Measurements from ENCODE around the gene MCM3AP.

The MCM3AP gene

DNA sequence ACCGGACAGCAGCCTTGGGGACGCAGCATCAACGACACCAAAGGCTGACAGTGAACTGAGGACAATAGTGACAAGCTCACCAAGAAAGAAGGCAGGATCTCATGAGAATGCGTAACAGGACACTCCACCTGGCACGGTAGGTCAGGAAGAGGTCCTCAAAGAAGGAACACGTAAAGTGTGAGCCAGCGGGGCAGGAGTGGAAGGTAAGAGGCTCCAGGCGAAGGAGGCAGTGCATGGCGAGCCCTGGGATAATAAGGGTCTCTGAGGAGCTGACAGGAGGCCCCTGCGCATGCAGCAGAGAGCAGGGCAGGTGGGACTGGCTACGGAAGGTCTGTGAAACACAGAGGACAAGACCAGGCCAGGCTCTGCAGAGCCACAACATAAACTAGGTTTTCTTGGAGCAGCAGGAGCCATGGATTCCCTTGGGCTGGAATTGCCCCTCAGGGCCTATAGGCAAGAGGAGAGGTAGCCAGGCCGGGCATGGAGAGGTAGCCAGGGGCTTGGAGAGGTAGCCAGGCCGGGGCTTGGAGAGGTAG is 65.1 kb downstream of the MCM3AP start:
- DNase-seq (ENCODE audit: low read depth in 4 of 4, low spot score in 1 of 4), result no peak

DNA sequence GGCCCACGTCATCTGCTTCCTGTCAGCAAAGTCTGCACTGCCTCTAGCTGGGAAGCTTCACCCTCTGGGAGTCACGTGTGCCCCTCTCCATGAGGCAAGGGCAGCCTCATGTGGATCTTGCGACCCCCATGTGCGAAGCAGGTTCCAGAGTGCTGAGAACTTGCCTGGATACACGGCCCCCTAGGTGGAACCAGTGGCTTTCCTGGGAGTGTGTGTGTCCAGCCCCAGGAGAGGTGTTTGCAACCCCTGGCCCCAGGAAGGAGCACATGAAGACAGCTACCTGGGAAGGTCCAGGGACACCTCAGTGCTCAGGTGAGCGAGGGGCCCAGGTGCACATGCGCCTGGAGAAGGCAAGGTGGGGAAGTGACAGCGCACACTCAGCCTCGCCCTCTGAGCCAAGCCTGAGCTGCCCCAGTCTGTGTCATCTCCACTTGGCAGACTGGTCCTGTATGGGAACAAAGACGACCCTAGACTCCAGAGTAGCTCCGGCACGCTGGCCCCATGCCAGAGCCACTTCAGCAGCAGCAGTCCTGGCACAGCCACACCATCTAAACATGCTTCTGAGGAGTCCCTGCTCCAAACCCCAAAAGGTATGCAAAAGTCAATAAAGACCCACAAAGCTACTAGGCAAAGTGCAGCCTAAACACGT is 65.7 kb downstream of the MCM3AP start:
- no peak for DNase-seq (ENCODE audit: low read depth in 4 of 4, low spot score in 1 of 4)

DNA sequence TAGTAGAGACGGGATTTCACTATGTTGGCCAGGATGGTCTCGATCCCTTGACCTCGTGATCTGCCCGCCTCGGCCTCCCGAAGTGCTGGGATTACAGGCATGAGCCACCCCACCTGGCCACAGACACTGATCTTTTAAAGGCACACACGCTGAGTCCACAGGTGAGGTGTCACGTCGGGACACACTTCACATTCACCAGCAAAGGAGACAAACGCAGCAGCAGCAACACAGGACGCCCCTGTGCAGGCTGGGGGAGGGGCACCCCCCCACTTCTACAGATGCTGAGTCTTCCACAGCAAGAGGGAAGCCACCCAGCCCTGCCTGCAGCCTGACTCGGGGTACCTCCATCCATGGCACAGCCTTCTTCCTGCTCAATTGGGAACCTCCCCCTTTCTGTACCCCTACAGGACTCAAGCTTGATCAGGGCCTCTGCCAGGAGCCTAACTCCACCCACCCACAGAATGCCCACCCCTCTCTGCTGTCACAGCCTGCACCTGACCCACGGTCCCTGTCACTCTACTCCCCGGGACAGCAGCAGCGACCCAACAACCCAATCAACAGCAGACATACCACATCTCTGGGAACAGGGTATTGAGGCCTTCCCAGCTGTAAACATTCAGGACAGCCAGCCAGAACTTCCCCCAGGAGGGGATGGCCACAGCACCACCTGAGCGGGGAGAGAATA is 66.4 kb downstream of the MCM3AP start:
- DNase-seq (ENCODE audit: low read depth in 4 of 4, low spot score in 1 of 4), result no peak

DNA sequence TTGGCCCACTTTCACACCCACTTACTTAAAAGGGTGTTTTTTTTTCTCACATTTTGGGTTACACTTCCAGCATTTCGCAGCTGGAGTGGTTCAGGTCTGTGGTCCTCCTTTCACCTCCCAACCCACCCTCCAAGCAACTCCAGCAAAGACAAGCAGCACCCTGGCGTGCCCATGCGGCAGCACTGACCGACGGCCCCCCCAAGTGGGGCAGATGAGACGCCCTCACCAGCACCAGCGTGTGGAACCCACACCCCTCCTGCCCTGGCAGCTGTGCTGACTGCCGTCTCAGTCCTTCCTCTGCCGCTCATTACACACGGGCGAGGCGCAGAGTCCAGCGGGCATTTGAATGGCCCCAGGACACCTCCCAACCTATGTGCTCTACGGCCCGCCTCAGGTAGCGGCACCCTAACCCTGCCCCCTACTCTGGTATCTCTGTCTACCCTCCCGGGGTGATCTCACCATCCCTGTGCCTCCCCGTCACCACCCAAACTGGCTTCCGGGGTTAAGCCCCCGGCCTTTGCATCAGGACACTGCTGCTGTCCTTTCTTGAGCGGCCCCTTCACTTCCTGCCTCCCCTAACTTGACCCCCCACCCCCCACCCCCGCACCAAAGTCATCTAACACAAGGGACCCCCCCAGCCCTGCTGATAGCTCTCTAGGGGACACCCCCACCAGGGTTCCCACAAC is 67.8 kb downstream of the MCM3AP start:
- DNase-seq (ENCODE audit: low read depth in 4 of 4, low spot score in 1 of 4), result no peak

DNA sequence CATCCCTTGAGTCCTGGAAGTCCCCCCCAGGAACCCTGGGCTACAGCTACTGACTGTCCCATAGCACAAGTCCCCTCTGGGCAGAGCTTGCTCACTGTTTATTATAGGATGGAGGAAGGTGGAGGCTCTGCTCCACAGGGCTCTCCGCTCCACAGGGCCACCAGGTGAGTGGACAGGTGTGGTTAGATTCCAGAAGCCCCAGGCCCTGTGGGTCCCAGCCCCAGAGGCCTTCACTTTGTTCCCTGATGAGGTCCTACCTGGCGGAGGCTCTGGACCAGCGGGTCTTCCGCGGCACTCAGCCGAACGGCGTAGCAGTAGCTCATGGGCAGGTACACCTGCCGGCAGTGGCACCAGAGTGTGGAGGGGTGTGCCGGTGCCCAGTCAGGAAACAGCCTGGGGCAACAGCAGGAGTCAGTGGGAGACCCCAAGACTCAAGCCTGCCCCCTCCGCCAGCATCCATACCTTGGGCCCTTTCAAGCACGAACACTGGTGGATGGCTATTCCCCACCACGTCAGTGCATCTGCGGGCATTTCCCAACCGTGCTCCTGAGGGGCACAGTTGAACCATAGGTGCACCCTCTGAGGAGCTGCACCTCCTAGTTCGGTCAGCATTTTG is 69.2 kb downstream of the MCM3AP start:
- no peak for DNase-seq (ENCODE audit: low read depth in 4 of 4, low spot score in 1 of 4)

DNA sequence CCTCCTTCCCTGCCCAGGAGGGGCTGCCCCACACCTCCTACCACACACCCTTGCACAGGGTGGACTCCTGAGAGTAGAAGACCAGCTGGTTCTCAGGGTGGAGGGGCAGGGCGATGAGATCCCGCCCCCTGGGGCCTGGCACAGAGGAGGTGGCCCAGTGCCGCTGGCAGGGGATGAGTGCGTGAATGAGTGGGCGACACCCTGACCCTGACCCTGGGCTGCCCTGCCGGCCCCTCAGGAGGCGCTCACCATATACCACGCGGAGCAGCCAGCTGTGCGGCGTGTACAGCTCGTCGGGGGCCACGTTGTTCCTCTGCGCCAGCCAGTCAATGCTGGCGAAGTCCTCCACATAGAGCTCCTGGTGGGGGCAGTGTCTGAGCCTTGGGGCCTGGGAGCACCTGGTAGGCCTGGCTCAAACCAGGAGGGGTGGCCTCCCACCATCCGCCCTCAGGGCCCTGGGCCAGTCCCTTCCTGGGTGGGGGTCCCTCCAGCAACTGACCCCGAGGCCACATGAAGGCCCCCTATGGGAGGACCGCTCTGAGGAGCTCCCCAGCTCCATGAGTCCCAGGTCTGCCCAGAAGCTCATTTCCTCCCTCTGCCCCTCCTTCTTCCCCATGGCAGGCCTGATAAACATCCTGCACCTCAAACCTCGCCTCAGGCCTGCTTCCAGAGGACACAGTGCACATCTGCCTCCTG is 69.8 kb downstream of the MCM3AP start:
- DNase-seq (ENCODE audit: low read depth in 4 of 4, low spot score in 1 of 4), result no peak

DNA sequence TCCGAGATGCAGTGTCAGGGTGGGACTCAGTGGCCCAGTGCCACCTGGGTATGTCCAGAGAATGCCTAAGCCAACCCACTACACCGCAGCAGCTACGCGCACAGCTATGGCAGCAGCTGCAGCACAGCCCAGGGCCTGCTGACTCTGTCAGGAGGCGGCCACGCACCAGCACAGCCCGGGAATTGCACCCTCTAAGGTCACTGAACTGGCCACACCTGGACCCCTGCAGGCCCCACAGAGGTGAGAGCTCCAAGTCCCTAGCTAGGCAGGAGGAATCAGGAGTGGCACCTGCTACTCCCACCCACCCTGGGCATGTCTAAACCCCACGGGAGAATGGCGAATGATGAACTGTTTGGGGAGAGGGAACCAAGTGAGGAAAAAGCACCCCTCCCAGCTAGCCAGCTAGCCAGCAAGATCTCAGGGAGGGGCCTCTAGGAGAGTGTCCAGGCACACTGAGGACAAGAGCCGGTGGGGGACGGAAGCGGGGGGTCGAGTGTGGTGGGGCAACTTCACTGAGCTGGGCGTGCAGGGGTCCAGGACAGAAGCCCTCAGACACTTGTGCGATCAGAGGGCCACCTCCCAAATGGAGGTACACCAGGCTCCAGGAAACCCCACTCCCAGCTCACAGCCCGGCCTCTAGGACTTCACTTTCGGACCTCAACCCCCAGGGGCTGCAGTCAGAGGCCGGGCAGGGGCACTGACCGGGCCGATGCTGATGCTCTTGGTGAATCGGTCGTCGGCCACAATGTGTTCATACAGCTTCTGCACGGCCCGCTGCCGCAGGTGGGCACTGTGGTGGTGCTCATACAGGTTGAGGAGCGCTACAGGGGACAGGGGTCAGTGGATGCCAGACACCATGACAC is 70.7 kb downstream of the MCM3AP start:
- DNase-seq (ENCODE audit: low read depth in 4 of 4, low spot score in 1 of 4), result no peak

DNA sequence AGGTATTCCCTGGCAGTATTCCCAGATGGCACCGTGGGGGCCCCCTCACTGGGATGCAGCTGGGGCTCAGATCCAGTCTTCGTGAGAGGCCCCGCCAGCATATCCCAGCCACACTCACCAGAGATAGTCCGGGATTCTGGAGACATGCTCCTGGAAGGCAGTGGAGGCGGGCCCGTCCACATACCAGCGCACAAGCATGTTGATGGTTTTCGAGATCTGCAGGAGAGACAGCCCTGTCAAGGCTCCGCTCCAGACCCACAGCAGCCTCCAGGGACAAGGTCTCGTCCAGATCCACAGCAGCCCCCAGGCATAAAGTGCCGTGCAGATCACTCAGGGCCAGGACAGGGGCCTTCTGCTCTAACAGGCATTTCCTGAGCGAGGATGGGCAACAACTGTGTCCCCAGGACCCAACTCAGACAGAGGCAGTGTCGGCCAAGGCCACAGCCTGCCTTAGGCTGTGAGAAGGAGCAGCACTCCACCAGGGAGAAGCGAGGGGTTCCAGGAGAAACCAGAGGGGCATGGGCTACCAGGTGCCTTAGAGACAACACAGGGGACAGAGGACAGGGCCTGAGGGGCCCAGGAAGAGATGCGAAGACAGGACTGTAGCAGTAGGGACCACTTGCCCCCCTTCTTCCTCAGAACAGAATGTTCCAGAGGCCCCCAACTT is 71.7 kb downstream of the MCM3AP start:
- DNase-seq (ENCODE audit: low read depth in 4 of 4, low spot score in 1 of 4), result no peak

DNA sequence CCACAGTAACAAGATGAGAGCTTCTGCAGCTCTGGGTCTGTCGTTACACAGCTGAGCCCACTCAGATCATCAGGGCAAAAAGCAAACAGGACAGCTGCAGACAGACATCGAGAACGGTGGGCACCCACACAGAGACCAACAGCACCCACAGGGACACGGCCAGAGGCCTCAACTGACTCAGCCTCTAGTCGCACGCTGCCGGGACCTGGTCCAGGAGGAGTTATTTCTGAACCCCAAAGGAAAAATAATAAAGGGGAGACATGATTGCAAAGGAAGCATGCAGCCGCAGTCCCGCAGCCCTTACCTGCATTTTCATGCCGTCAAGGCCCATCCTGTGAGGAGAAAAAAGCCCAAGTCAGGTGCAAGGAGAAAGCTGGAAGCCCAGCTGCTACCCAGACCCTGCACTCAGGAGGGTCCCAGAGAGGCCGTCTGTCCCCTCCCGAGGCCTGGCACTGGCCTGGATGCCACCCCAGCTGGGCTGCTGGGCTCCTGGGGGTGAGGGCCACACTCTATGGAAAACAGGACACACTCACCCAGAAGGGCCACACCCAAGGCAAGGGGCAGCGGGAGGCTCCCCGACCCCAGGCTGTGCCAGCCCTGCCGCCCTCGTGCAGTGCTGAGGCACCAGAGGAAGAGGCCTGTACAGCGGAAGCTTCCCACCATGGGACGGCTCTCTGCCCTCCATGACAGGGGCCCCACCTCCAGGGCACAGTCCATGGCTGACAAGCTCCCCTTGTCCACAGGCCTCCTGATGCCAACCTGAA is 72.5 kb downstream of the MCM3AP start:
- no peak for DNase-seq (ENCODE audit: low read depth in 4 of 4, low spot score in 1 of 4)

DNA sequence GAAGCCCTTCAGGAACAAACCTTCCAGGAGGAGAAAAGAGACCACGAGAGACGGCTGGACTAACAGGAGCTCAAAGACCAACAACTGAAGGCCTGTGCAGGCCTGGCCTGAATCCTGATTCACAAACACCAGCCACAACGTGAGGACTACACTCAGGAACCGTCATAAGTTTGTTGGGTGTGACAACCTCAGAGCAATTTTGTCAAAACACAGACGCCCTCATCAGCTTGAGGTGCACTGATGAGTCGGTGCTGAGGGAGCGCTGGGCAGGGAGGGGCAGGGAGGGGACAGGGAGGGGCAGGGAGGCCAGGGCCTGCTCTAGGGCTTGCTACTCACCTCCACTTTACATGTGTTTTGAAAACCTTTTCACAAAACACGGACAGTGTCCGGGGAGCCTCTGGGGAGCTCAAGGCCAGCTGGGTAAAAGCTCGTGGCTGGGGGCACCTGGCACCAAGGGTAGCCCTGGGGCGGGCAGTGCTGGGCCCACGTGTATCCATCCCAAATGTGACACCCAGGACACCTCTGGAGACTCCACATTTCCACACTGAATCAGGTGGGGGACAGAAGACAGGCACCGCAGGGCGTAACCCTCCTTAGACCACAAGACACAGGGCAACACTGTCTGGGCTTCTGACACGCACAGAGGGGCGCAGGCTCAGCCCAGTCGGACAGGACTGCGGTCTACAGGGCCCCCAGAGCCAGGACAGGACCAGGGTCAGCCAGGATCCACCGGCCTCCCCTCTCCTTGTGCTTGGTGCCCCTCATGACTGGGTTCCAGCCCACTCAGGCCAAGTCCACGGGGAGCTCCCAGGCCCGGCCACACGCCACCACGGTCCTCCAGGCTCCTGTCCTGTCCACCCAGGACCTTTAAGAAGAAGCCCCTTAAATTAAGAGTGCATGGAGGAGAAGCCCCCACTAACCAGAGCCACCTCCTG is 73.4 kb downstream of the MCM3AP start:
- no peak for DNase-seq (ENCODE audit: low read depth in 4 of 4, low spot score in 1 of 4)

DNA sequence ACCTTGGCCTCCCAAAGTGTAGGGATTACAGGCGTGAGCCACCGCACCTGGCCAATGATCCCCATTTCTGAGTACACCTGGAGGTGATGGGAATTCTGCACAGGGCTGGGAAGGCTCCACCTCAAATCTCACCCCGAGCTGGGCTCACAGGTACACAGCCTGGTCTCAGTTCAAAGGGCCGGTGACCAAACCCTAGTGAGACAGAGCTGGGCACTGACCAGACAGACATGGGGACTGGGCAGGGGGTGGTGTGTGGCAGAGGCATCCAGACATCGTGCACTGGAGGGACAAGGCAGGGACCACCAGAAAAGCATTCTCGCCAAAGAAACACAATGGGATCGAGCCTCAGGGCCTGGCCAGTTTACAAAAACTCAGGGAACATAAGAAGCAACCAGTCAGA is 74.0 kb downstream of the MCM3AP start:
- DNase-seq (ENCODE audit: low read depth in 4 of 4, low spot score in 1 of 4), result no peak

DNA sequence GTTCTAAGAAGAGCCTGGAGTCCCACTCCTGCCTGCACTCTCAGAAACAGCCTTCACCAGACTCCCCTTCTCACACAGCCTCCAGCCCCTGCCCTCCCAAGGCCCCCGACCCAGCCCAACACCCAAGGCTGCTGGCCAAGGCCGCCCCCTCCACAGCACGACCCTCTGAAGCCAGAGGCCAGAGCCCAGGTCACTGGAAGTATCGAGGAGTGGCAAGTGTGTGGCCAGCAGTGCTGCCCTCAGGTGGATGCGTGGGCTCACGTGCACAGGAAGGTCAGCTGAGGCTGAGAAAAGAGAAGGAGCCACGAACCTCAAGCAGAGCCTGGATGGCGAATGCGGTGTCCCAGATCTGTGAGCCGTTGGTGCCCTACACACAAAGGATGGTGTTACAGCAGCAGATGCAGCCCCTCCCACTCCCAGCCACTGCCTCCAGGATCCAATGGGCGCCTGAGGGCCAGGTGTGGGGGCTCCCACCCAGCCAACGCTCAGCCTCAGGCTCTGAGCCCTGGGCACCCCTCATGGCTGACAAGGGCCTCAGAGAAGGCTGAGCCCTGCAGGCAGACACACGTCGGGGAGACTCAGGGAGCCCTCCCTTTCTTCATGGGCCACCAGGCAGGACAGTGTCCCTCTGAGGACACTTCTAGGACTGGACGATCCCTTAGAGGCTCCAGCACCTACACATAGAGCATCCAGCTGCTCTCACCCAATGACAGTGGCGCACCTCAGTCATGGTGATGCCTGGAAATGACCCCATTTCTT is 74.9 kb downstream of the MCM3AP start:
- DNase-seq (ENCODE audit: low read depth in 4 of 4, low spot score in 1 of 4), result no peak

DNA sequence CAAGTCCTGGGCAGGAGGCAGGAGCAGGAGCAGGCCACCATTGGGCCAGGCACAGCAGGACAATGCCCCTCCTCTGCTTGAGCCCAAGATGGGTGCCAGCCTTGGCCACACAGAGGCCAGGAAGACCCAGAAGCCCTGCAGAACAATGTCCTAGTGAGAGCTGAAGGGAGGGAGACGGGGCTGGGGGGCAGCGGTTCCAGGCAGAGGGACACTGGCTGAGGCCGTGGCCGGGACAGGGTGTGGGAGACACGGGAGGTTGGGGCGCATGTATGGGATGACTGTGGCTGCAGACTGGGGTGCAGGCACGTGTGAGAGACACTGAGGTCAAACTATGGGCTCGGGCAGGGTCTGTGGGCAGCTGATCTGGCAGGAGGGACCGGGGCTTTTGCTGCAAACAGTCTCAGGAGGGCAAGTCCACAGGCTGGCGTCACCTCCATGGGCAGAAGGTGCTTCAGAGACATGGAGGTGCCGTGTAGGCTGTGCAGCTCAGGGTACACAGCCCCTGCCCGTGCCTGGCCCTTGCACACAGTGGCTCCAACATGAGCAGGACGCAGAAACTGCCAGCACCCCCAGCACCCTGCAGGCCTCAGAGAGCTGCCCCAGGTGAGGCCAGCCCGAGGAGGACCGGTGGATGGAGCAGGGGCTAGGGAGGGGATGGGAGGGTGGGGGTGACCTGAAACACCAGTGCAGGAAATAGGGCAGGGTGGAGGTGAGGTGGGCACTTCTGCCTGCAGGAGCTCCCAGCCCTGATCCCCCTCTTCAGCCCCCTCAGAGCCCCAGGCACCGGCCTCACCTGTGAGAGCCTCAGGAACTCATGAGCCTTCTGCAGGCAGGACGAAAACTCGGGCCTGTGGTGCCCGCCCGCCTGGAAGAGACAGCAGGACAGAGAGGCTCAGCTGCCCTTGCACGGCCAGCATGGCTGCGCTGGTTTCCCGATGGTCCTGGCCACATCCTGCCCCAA is 76.4 kb downstream of the MCM3AP start:
- no peak for DNase-seq (ENCODE audit: low read depth in 4 of 4, low spot score in 1 of 4)

DNA sequence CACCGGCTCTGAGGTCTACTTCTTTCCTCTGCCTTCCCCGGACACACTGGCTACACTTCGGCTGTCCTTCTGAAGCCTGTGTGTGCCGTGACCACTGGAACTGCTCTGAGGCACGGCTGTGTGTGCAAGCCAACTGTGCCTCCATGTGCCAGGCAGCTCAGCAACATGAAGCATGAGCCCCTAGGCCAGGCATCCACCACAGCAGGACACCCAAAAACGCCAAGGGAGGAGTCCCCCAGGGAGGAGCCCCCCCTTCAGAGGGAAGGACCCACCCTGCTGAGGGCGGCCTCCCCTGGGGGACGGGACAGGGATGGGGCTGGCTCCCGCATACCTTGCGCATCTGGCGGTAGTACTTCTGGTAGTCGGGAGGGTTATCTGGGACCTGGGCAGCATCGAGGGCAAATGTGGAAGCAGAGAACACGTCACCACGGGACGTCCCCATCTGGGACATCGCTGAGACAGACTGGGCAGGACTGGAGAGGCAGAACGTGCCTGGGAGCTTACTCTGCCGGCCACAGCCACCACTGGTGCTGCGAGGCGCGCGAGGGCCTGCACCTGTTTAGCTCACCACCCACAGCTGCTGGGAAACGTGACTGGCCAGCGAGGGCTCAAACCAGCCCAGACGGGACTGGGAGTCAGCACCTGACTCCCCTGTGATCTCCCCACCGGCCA is 77.4 kb downstream of the MCM3AP start:
- no peak for DNase-seq (ENCODE audit: low read depth in 4 of 4, low spot score in 1 of 4)
